A673 (cell line): ENCODE measurements around the gene PADI1.
A peak's percentile ranks its signal among the peaks of the same experiment; 100 is the strongest.

Experiments used
- CTCF ChIP-seq: fragments of 300-800, 200-600 bp; sonication (generic); conservative IDR thresholded peaks from 2 replicates; pipeline ENCODE4 v1.5.1; 2017; ENCODE audit warnings: low read depth, mild to moderate bottlenecking, antibody characterized with exemption, low read length, moderate library complexity, mixed read lengths
- EZH2 ChIP-seq: fragments of 200-600 bp; sonication (generic); IDR thresholded peaks from 2 replicates; pipeline ENCODE4 v1.6.1; 2017; ENCODE audit warnings: borderline replicate concordance, low read depth, mild to moderate bottlenecking, mixed read lengths, antibody characterized with exemption, low read length; ENCODE audit not compliant: poor library complexity, severe bottlenecking

GRCh38 chr1:17274186-17275170 is 69.5 kb downstream of the PADI1 start:
- TF ChIP-seq CTCF (peak; percentile 94), EZH2 (no peak)
